ENCODE data around the gene ARHGAP26. TPM values are rescaled to one million over a fixed set of nuclear protein-coding genes. Genes with fewer than 3 reads are reported as not detected.

Gene ARHGAP26
- total RNA-seq, 4 donors from 2014 or later = 28.2 to 52.3 (median 37.9) TPM

GRCh38 chr5:142870532-142871362 lies 100.6 kb downstream of the ARHGAP26 start:
- Histone ChIP-seq H3K4me1 (peaks cover 38 to 82% of the 10 kb centered on the region in 2 donors), H3K4me3 (replicated peaks in 1 of 3) (no peak overlapping the region), H3K36me3 (no peaks in the 10 kb centered on the region), H3K9me3 (no peaks in the 10 kb centered on the region), H3K27ac (peak overlapping the region; percentile 67 to 76 (median 73)), H3K27me3 (no peaks in the 10 kb centered on the region)
- TF ChIP-seq POLR2A (IDR thresholded peaks at IDR 0.05) (peak in 1 of 2 donors; percentile 17), CTCF (IDR thresholded peaks at IDR 0.05) (peak in 3 of 6 experiments; percentile 8 to 37 (median 28))
- WGBS, 2 donors = 62 to 65% methylated on average over 9 of the region's 9 CpGs
- peak; percentile 87 to 94 for DNase-seq
- intact Hi-C loops (cut with DNase I) = no loop called here

GRCh38 chr5:142871363-142872193 lies 101.4 kb downstream of the ARHGAP26 start:
- peaks cover 38 to 81% of the 10 kb centered on the region in 2 donors for H3K4me1 ChIP-seq
- H3K9me3 ChIP-seq = no peaks in the 10 kb centered on the region
- no peaks in the 10 kb centered on the region for H3K27me3 ChIP-seq
- no peak for DNase-seq
- intact Hi-C loops (cut with DNase I) = no loop called here
- TF ChIP-seq CTCF (IDR thresholded peaks at IDR 0.05) (no peak), POLR2A (IDR thresholded peaks at IDR 0.05) (no peak)
- 73% methylated on average over 13 of the region's 13 CpGs for WGBS, 2 donors
- H3K4me3 ChIP-seq (replicated peaks in 1 of 3) = no peak overlapping the region
- no peaks in the 10 kb centered on the region for H3K36me3 ChIP-seq
- peak overlapping the region; percentile 64 to 76 (median 73) for H3K27ac ChIP-seq

GRCh38 chr5:142872217-142872616 lies 102.0 kb downstream of the ARHGAP26 start:
- H3K4me1 ChIP-seq = peaks cover 37 to 78% of the 10 kb centered on the region in 2 donors

GRCh38 chr5:142872795-142873194 lies 102.6 kb downstream of the ARHGAP26 start:
- H3K27me3 ChIP-seq = no peaks in the 10 kb centered on the region
- intact Hi-C loops (cut with DNase I) = no loop called here
- TF ChIP-seq CTCF (IDR thresholded peaks at IDR 0.05) = no peak
- no peaks in the 10 kb centered on the region for H3K9me3 ChIP-seq
- 35 to 50% methylated on average over 3 of the region's 3 CpGs for WGBS, 2 donors
- H3K4me3 ChIP-seq (replicated peaks in 1 of 3) = no peak overlapping the region
- peak overlapping the region; percentile 18 to 76 (median 73) for H3K27ac ChIP-seq
- peak; percentile 30 to 32 for DNase-seq
- peaks cover 34 to 78% of the 10 kb centered on the region in 2 donors for H3K4me1 ChIP-seq
- H3K36me3 ChIP-seq = no peaks in the 10 kb centered on the region

More at GRCh38 chr5:142872217-142872616, 102.0 kb downstream of the ARHGAP26 start:
- H3K36me3 ChIP-seq = no peaks in the 10 kb centered on the region
- no peaks in the 10 kb centered on the region for H3K27me3 ChIP-seq
- peak overlapping the region; percentile 64 to 76 (median 73) for H3K27ac ChIP-seq
- no peak overlapping the region for H3K4me3 ChIP-seq (replicated peaks in 1 of 3)
- intact Hi-C loops (cut with DNase I) = no loop called here
- no peaks in the 10 kb centered on the region for H3K9me3 ChIP-seq
- no peak for DNase-seq
- WGBS, 2 donors = 80 to 82% methylated on average over 3 of the region's 3 CpGs
- no peak for TF ChIP-seq POLR2A (IDR thresholded peaks at IDR 0.05)
- TF ChIP-seq CTCF (IDR thresholded peaks at IDR 0.05) = no peak
